Measurements from ENCODE around the gene AP2B1.

The AP2B1 gene

GRCh38 chr17:35730400-35731005 is 143.4 kb downstream of the AP2B1 start:
- DNase-seq (ENCODE audit: low spot score), result no peak

DNA sequence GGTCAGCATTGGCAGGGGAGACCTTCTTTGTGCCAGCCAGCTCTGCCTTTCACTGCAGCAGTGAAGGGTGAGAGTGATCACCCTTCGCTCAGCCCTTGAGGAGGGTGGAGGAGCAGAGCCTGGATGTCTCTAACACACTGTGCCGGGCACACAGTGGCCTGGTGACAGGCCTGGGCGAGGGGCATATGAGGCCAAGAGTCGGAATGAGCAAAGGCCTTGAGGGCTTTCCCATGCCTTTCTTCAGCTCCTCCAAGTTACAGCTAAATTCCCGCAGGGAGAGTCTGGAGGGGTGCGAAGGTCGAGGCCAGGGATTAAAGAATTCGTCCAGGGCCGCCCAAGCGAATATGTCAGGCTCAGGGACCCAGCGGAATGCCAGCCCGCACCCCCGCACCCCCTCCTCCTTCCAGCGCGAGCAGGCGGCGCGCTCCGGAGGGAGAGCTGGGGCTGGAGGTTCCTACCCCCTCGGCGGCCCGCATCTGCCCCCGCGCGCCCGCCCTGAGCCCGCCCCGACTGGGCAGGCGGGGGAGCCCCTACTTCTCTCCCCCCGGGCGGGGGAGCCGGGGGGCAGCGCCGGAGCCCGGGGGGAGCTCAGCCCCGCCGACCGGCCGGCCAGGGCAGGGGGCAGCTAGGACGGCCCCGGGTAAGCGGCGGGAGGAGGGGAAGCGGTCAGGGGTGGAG is 144.3 kb downstream of the AP2B1 start, which contains the start of gene RASL10B:
Gene RASL10B (plus strand): TSS at position 401 of the 678 bp plus-strand sequence. CDS start 3,546 bp downstream, outside the sequence.
- DNase-seq (ENCODE audit: low spot score), result peak; percentile 17

DNA sequence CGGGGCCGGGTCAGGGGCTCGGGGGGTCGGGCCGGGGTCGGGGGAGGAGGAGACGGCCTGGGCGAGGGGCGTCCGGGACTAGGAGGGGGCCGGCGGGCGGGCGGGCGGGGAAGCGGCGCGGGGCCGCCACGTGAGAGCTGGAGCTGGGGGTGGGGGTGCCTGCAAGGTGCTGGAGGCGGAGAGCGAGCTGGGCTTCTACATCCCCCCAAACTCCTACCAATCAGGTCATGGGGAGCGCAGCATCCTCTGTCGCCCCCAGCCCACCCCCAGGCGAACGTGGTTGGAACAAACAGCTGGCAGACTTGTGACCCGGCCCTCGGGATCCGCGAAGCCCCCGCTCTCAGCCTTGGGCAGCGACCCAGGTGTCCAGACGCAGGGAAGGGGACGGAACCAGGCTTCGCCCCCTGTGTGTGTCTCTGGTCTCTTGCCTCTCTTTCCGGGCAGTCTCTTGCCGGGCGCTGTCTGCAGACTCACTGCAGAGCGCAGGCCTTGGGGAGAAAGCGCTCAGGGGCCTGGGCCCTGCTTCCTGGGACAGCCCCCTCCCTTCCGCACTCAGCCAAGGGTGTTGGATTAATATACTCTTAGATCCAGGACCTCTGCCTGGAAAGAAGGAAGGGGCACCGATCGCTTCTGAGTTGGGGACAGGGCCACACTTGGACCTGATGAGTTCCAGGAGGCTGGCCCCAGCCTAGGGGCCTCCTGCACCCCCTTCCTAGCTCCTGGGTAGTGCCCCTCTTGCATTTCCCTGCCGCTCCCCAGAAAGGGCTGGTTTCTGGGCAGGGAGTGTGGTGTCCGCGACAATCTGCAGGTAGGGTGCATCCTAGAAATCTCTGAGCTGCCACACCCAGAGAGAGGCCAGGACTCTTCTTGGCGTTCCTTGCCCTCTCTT is 145.0 kb downstream of the AP2B1 start:
- DNase-seq (ENCODE audit: low spot score), result no peak

- no peak for DNase-seq (ENCODE audit: low spot score)
These were observed 145.6 kb downstream of the AP2B1 start for GRCh38 chr17:35732806-35733136.

- peak; percentile 74 for DNase-seq (ENCODE audit: low spot score)
These were observed 146.2 kb downstream of the AP2B1 start for GRCh38 chr17:35733366-35733765.

GRCh38 chr17:35734396-35734795 is 147.3 kb downstream of the AP2B1 start:
- DNase-seq (ENCODE audit: low spot score), result no peak

DNA sequence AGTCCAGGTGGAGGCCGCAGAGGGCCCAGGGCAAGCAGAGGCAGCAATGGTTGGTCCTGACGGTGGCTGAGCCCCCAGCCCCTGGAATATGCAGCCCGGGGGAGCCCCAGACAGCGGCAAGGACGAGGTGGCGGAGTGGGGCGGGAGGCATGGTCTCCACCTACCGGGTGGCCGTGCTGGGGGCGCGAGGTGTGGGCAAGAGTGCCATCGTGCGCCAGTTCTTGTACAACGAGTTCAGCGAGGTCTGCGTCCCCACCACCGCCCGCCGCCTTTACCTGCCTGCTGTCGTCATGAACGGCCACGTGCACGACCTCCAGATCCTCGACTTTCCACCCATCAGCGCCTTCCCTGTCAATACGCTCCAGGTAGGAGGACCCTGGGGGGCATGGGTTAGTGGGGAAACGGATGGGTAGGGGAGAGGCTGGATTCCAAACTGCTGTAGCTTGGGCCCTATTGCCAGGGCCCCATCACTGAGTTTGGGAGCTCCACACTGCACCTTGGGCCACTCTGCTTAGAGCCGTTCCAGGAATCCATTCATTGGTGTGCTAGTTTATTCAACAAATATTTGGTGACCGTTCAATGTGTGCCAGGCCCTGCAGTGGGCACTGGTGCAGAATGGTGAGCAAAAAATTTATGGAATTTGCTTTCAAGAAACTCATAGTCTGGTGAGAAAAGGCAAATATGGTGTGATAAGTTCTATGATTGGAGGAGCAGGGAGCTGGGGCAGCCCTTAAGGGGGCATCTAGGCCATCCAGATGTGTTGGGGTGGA is 148.1 kb downstream of the AP2B1 start:
- no peak for DNase-seq (ENCODE audit: low spot score)

- DNase-seq (ENCODE audit: low spot score), result no peak
These were observed 149.1 kb downstream of the AP2B1 start for GRCh38 chr17:35736236-35736635.

GRCh38 chr17:35738519-35739133 is 151.5 kb downstream of the AP2B1 start:
- DNase-seq (ENCODE audit: low spot score), result no peak

- no peak for DNase-seq (ENCODE audit: low spot score)
These were observed 153.1 kb downstream of the AP2B1 start for GRCh38 chr17:35740216-35740615.

GRCh38 chr17:35740997-35741931 is 154.1 kb downstream of the AP2B1 start:
- no peak for DNase-seq (ENCODE audit: low spot score)

GRCh38 chr17:35742496-35742895 is 155.4 kb downstream of the AP2B1 start:
- DNase-seq (ENCODE audit: low spot score), result no peak

DNA sequence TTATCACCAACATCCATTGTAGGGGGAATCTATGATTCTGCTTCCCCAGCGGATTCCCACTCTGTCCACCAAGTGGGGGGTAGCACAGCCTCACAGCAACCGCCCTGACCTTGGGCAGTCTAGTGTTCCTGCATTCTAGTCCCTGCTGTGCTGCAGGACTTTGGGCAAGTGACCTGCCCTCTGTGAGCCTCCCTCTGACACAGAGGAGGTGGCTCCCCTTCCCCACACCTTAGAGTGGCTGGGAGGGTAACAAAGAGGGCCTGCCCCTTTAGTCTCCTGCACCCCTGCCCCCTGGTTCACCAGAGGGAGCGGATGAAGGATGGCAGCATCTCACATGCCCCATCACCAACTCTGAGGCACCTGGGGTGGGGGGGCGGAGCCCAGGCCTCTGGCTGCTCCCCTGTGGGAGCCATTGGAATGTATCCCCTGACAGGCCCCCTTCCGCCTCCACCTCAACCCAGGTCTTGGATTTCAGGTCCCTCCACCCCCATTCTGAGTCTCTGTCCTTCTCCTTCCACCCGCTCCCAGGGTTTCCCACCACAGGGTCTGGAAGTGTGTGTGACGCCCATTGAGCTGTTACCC is 155.9 kb downstream of the AP2B1 start:
- no peak for DNase-seq (ENCODE audit: low spot score)

GRCh38 chr17:35743626-35744328 is 156.7 kb downstream of the AP2B1 start:
- DNase-seq (ENCODE audit: low spot score), result peak; percentile 29

GRCh38 chr17:35744830-35745229 is 157.7 kb downstream of the AP2B1 start:
- no peak for DNase-seq (ENCODE audit: low spot score)

- no peak for DNase-seq (ENCODE audit: low spot score)
These were observed 158.1 kb downstream of the AP2B1 start for GRCh38 chr17:35745246-35745645.

- no peak for DNase-seq (ENCODE audit: low spot score)
These were observed 158.7 kb downstream of the AP2B1 start for GRCh38 chr17:35745749-35746320.

DNA sequence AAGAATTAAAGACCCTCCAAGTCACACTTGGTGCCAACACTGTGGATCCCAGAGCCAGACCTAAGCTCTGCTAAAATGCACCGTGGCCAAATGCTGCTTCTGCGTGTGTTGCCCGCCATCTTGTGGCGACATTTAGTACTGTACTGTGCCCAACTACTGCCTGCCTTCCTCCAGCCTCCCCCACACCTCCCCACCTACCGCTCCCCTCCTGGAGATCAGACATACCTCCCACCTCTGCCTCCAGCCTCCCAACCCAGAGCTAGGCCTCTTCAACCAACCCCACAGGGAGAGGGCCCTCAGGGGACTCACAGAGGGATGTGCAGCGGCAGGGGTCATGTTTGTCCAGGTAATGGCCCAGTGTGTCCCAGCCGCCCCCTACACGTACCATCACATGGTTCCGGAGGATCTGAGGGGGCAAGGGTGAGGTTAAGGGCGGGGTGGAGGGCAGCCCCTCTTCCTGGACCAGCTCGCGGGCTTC is 160.5 kb downstream of the AP2B1 start:
- peak; percentile 73 for DNase-seq (ENCODE audit: low spot score)

GRCh38 chr17:35748341-35748841 is 161.3 kb downstream of the AP2B1 start:
- DNase-seq (ENCODE audit: low spot score), result peak; percentile 53
